Fibroblast of lung (primary cell): ENCODE results near the gene RBMS1. TPM values are rescaled to one million over a fixed set of nuclear protein-coding genes. Genes with fewer than 3 reads are reported as not detected.

Experiments used
- DNase-seq, 2 donors: peaks; one replicate each; pipeline versions ENCODE4 v3.0.0 to v3.0.0-alpha.2; 2010; ENCODE audit warnings: low read depth in 2 of 2
- H2AFZ ChIP-seq: 2 replicates; pipeline ENCODE4 v1.5.1; 2012; ENCODE audit warnings: low read length, control low read depth, inconsistent platforms
- H3K27ac ChIP-seq: 2 replicates; pipeline ENCODE4 v1.5.1; 2011; ENCODE audit warnings: low read length, control low read depth; ENCODE audit not compliant: insufficient read depth
- H3K27me3 ChIP-seq: 2 replicates; pipeline ENCODE4 v1.5.1; 2011; ENCODE audit warnings: mild to moderate bottlenecking, low read length; ENCODE audit not compliant: control insufficient read depth, insufficient read depth
- H3K36me3 ChIP-seq: 2 replicates; pipeline ENCODE4 v1.5.1; 2011; ENCODE audit warnings: low read length; ENCODE audit not compliant: control insufficient read depth, insufficient read depth
- H3K4me1 ChIP-seq: 2 replicates; pipeline ENCODE4 v1.5.1; 2011; ENCODE audit warnings: low read length; ENCODE audit not compliant: control insufficient read depth, insufficient read depth; ENCODE audit errors: extremely low read depth
- H3K4me2 ChIP-seq: 2 replicates; pipeline ENCODE4 v1.5.1; 2011; ENCODE audit warnings: low read length, control low read depth; ENCODE audit not compliant: insufficient read depth; ENCODE audit errors: extremely low read depth
- H3K4me3 ChIP-seq, 4 experiments: fragments of 200-600 bp in 1 of 4; sonication (generic) in 1 of 4; replicated peaks in 1 of 4; 2 replicates each; pipeline ENCODE4 v1.5.1; 2011 to 2016; ENCODE audit warnings: low read length in 4 of 4, low read depth in 3 of 4, mild to moderate bottlenecking in 3 of 4, control low read depth in 2 of 4, inconsistent platforms in 1 of 4, mixed read lengths in 1 of 4; ENCODE audit not compliant: insufficient read depth in 1 of 4; ENCODE audit errors: control extremely low read depth in 1 of 4
- H3K79me2 ChIP-seq: 2 replicates; pipeline ENCODE4 v1.5.1; 2012; ENCODE audit warnings: mild to moderate bottlenecking, low read length, inconsistent platforms; ENCODE audit not compliant: control insufficient read depth, insufficient read depth
- H3K9ac ChIP-seq: 2 replicates; pipeline ENCODE4 v1.5.1; 2011; ENCODE audit warnings: mild to moderate bottlenecking, low read length, control low read depth; ENCODE audit not compliant: insufficient read depth
- H3K9me3 ChIP-seq: 2 replicates; pipeline ENCODE4 v1.5.1; 2012; ENCODE audit warnings: low read depth, low read length; ENCODE audit not compliant: control insufficient read depth, insufficient read depth
- H4K20me1 ChIP-seq: 2 replicates; pipeline ENCODE4 v1.5.1; 2011; ENCODE audit warnings: low read length; ENCODE audit not compliant: control insufficient read depth, insufficient read depth; ENCODE audit errors: extremely low read depth
- EZH2 ChIP-seq: IDR thresholded peaks from 2 replicates; pipeline ENCODE4 v1.5.1; 2012; ENCODE audit warnings: low read length, control low read depth, mild to moderate bottlenecking; ENCODE audit errors: missing control alignments
- polyA plus RNA-seq, 2 donors: library from polyadenylated mRNA; depleted of rRNA in 1 of 2; stranded (reverse) in 1 of 2; unstranded in 1 of 2; fragments of >200 nt; gene quantifications; 2 replicates each; pipeline ENCODE4 v1.2.1, GENCODE V29; 2011 to 2012; ENCODE audit warnings: missing spikeins in 1 of 2
- total RNA-seq: library from RNA; depleted of rRNA; stranded (reverse); fragments of >200 nt; gene quantifications from 2 replicates; pipeline ENCODE4 v1.2.1, GENCODE V29; 2014
- TF ChIP-seq, protein P1 (sequence below), 2 donors: IDR thresholded peaks in 1 of 2; conservative IDR thresholded peaks in 1 of 2; 1 replicate in 1 of 2; 2 replicates in 1 of 2; pipeline ENCODE4 v1.5.1; 2011 to 2012; ENCODE audit warnings: low read length in 2 of 2, control low read depth in 1 of 2, inconsistent platforms in 1 of 2, low read depth in 1 of 2, mild to moderate bottlenecking in 1 of 2

Gene RBMS1
- total and polyA plus RNA-seq, 2 donors (not counting 1 experiment from before 2014, with no cell fraction given), result 77.3 to 146 TPM

DNA sequence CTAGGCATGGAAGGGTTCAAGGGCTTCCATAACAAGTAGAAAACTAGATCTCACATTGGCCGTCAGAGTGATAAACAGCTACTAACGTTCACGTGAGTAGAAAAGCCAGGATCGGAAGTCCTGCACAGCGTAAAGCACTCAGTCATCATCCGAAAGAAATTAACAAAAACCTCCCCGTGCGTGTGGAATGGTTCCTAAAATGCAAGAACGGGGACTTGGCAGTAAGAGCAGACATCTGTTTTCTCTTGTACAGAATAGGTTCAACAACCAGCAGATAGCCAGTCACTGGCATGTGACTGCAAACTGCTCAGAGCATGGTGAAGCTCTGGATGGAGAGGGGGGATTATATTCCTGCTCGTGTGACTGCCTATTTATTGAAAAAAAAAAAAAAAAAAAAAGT lies 186.6 kb downstream of the RBMS1 start:
- no peak overlapping the region for H3K9ac ChIP-seq
- H3K9me3 ChIP-seq, result no peaks in the 10 kb centered on the region
- H3K4me3 ChIP-seq, result peak overlapping the region in 2 of 4 experiments; percentile 10 to 29
- DNase-seq, result peak; percentile 82 to 92
- H3K36me3 ChIP-seq, result peaks cover 5% of the 10 kb centered on the region
- H3K27me3 ChIP-seq, result no peaks in the 10 kb centered on the region
- H3K79me2 ChIP-seq, result peaks cover 36% of the 10 kb centered on the region
- H4K20me1 ChIP-seq, result no peaks in the 10 kb centered on the region
- TF ChIP-seq EZH2, result no peak
- TF ChIP-seq, protein P1, sequence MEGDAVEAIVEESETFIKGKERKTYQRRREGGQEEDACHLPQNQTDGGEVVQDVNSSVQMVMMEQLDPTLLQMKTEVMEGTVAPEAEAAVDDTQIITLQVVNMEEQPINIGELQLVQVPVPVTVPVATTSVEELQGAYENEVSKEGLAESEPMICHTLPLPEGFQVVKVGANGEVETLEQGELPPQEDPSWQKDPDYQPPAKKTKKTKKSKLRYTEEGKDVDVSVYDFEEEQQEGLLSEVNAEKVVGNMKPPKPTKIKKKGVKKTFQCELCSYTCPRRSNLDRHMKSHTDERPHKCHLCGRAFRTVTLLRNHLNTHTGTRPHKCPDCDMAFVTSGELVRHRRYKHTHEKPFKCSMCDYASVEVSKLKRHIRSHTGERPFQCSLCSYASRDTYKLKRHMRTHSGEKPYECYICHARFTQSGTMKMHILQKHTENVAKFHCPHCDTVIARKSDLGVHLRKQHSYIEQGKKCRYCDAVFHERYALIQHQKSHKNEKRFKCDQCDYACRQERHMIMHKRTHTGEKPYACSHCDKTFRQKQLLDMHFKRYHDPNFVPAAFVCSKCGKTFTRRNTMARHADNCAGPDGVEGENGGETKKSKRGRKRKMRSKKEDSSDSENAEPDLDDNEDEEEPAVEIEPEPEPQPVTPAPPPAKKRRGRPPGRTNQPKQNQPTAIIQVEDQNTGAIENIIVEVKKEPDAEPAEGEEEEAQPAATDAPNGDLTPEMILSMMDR (conservative IDR thresholded peaks at IDR 0.05 in 1 of 2, IDR thresholded peaks at IDR 0.05 in 1 of 2; ENCODE audit: low read depth in 1 of 2, low read length in 2 of 2), result no peak
- H2AFZ ChIP-seq, result no peak overlapping the region
- H3K27ac ChIP-seq, result peak overlapping the region; percentile 86
- peaks cover 35% of the 10 kb centered on the region for H3K4me1 ChIP-seq
- H3K4me2 ChIP-seq, result peak overlapping the region; percentile 78

DNA sequence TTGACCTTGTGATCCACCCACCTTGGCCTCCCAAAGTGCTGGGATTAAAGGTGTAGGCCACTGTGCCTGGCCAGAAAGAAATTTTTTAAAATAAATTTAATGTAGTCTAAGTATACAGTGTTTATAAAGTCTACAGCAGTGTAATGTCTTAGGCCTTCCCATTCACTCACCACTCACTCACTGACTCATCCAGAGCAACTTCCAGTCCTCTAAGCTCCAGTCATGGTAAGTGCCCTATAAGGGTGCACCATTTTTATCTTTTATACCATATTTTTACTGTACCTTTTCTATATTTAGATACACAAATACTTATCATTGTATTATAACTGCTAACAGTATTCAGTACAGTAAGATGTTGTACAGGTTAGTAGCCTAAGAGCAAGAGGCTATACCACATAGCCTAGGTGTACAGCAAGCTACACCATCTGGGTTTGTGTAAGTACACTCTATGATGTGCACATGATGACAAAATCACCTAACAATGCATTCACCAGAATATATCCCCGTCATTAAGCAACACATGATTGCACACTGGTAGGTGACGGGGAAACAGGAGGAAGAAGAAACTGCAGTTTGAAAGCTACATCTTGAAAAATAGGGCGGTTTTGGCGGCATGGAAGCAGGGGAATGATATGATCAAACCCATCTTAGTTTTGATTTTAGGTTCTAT lies 188.4 kb downstream of the RBMS1 start:
- peaks cover 6% of the 10 kb centered on the region for H3K36me3 ChIP-seq
- no peak overlapping the region for H3K4me3 ChIP-seq
- no peak overlapping the region for H2AFZ ChIP-seq
- peak overlapping the region; percentile 86 for H3K27ac ChIP-seq
- peak; percentile 77 to 85 for DNase-seq
- no peaks in the 10 kb centered on the region for H4K20me1 ChIP-seq
- H3K27me3 ChIP-seq, result no peaks in the 10 kb centered on the region
- H3K4me2 ChIP-seq, result no peak overlapping the region
- no peaks in the 10 kb centered on the region for H3K9me3 ChIP-seq
- peaks cover 31% of the 10 kb centered on the region for H3K4me1 ChIP-seq
- no peak overlapping the region for H3K9ac ChIP-seq
- peaks cover 37% of the 10 kb centered on the region for H3K79me2 ChIP-seq
- TF ChIP-seq, protein P1 (conservative IDR thresholded peaks at IDR 0.05 in 1 of 2, IDR thresholded peaks at IDR 0.05 in 1 of 2; ENCODE audit: low read depth in 1 of 2, low read length in 2 of 2), result no peak
- no peak for TF ChIP-seq EZH2

DNA sequence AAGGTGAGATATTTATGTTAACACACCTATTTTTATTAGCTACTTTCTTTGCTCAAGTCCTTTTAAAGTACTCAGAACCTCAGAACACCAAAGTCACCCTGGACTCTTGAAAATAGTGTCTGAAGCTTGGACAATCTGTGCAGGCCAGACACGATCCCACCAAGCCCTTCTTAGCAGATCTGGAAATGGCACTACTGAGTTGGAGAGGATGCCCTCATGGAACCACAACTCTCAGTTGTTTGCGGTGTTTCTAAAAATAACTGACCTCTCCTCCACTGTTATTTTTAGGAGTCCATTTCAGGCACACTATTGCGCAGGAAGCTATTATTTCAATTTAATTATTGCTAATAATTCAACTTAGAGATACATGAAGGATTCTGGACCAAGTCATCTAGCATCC lies 190.1 kb downstream of the RBMS1 start:
- no peak overlapping the region for H2AFZ ChIP-seq
- H3K4me2 ChIP-seq, result no peak overlapping the region
- peaks cover 38% of the 10 kb centered on the region for H3K79me2 ChIP-seq
- no peak for TF ChIP-seq EZH2
- TF ChIP-seq, protein P1 (conservative IDR thresholded peaks at IDR 0.05 in 1 of 2, IDR thresholded peaks at IDR 0.05 in 1 of 2; ENCODE audit: low read depth in 1 of 2, low read length in 2 of 2), result no peak
- H3K27me3 ChIP-seq, result no peaks in the 10 kb centered on the region
- H4K20me1 ChIP-seq, result no peaks in the 10 kb centered on the region
- H3K27ac ChIP-seq, result no peak overlapping the region
- H3K9me3 ChIP-seq, result no peaks in the 10 kb centered on the region
- H3K4me3 ChIP-seq, result no peak overlapping the region
- DNase-seq, result no peak
- H3K9ac ChIP-seq, result no peak overlapping the region
- H3K4me1 ChIP-seq, result peaks cover 19% of the 10 kb centered on the region
- H3K36me3 ChIP-seq, result peaks cover 13% of the 10 kb centered on the region
